HG03521 (cell line): ENCODE results near the gene ADCY1.

Experiments used
- ATAC-seq: cut with Tn5 transposase; IDR thresholded peaks from one replicate; pipeline ENCODE4 v1.9.1; 2021; ENCODE audit warnings: mild to moderate bottlenecking, moderate library complexity; ENCODE audit not compliant: unreplicated experiment

The ADCY1 gene

GRCh38 chr7:45689011-45689796, 115.0 kb downstream of the ADCY1 start:
- no peak for ATAC-seq

- no peak for ATAC-seq
These were observed 115.9 kb downstream of the ADCY1 start for GRCh38 chr7:45689797-45690761.

- no peak for ATAC-seq
These were observed 116.6 kb downstream of the ADCY1 start for GRCh38 chr7:45690762-45691150.

GRCh38 chr7:45691155-45691656, 117.0 kb downstream of the ADCY1 start:
- no peak for ATAC-seq

- no peak for ATAC-seq
These were observed 117.9 kb downstream of the ADCY1 start for GRCh38 chr7:45692031-45692430.

- no peak for ATAC-seq
These were observed 121.3 kb downstream of the ADCY1 start for GRCh38 chr7:45695249-45695995.

GRCh38 chr7:45696476-45696875, 122.3 kb downstream of the ADCY1 start:
- ATAC-seq = no peak

- no peak for ATAC-seq
These were observed 123.5 kb downstream of the ADCY1 start for GRCh38 chr7:45697576-45698136.

- ATAC-seq = no peak
These were observed 124.3 kb downstream of the ADCY1 start for GRCh38 chr7:45698303-45699014.

GRCh38 chr7:45699015-45699309, 124.8 kb downstream of the ADCY1 start:
- no peak for ATAC-seq

GRCh38 chr7:45699726-45700390, 125.7 kb downstream of the ADCY1 start:
- no peak for ATAC-seq

- ATAC-seq = no peak
These were observed 126.4 kb downstream of the ADCY1 start for GRCh38 chr7:45700556-45700955.

GRCh38 chr7:45701701-45702510, 127.7 kb downstream of the ADCY1 start:
- ATAC-seq = no peak

GRCh38 chr7:45702751-45703150, 128.6 kb downstream of the ADCY1 start:
- ATAC-seq = no peak

- ATAC-seq = no peak
These were observed 129.2 kb downstream of the ADCY1 start for GRCh38 chr7:45703373-45703821.

- ATAC-seq = no peak
These were observed 129.9 kb downstream of the ADCY1 start for GRCh38 chr7:45703911-45704682.

- ATAC-seq = no peak
These were observed 130.5 kb downstream of the ADCY1 start for GRCh38 chr7:45704683-45705016.
